K562 (cell line): Measurements from ENCODE around the gene SLX9. TPM values are rescaled to one million over a fixed set of nuclear protein-coding genes. Genes with fewer than 3 reads are reported as not detected.

Experiments
- CBX3 ChIP-seq, 2 experiments: IDR thresholded peaks; 1 replicate in 1 of 2; 2 replicates in 1 of 2; pipeline ENCODE4 v1.6.1; 2012; ENCODE audit warnings: inconsistent platforms in 2 of 2, low read length in 2 of 2, borderline replicate concordance in 1 of 2, control low read depth in 1 of 2
- CCNT2 ChIP-seq: IDR thresholded peaks from 2 replicates; pipeline ENCODE4 v1.6.1; 2011; ENCODE audit warnings: borderline replicate concordance, low read depth, mild to moderate bottlenecking, moderate library complexity, mixed read lengths, low read length; ENCODE audit not compliant: insufficient read length; ENCODE audit errors: extremely low read depth
- EP300 ChIP-seq: IDR thresholded peaks from 2 replicates; pipeline ENCODE4 v1.6.1; 2012; ENCODE audit warnings: low read length, improper control_type of control experiment
- ETV5 ChIP-seq: sonication (generic); formaldehyde crosslinking; IDR thresholded peaks from 2 replicates; pipeline ENCODE4 v1.4.0; 2020; ENCODE audit warnings: low read depth, mild to moderate bottlenecking, missing genetic modification reagents
- GTF2A2 ChIP-seq: IDR thresholded peaks from 2 replicates; pipeline ENCODE4 v1.6.1; 2016; ENCODE audit warnings: mild to moderate bottlenecking, missing genetic modification characterization, missing compliant biosample characterization
- KAT2B ChIP-seq: IDR thresholded peaks from one replicate; pipeline ENCODE4 v1.6.1; 2012; ENCODE audit warnings: low read depth, mild to moderate bottlenecking, control low read depth, inconsistent platforms, low read length, moderate library complexity
- KAT7 ChIP-seq: sonication (generic); formaldehyde crosslinking; IDR thresholded peaks from 2 replicates; pipeline ENCODE4 v1.8.0; 2022; ENCODE audit warnings: missing genetic modification reagents, mild to moderate bottlenecking, borderline replicate concordance
- MBD2 ChIP-seq: sonication (generic); IDR thresholded peaks from 2 replicates; pipeline ENCODE4 v1.6.1; 2016; ENCODE audit warnings: low read depth, borderline replicate concordance
- NCOA1 ChIP-seq: fragments of 450-650 bp; IDR thresholded peaks from 2 replicates; pipeline ENCODE4 v1.6.1; 2016; ENCODE audit warnings: low read depth
- PHTF2 ChIP-seq: fragments of 250-450 bp; sonication (Bioruptor Pico); IDR thresholded peaks from 2 replicates; pipeline ENCODE4 v1.5.0; 2021; ENCODE audit warnings: mild to moderate bottlenecking
- POLR2A ChIP-seq: fragments of 450-650 bp; conservative IDR thresholded peaks from 2 replicates; pipeline ENCODE4 v1.6.1; 2016
- PTBP1 ChIP-seq: fragments of 200-400 bp; formaldehyde crosslinking; IDR thresholded peaks from 2 replicates; pipeline ENCODE4 v1.6.1; 2017; ENCODE audit warnings: low read depth, low read length
- ZNF140 ChIP-seq: fragments of 250-450 bp; sonication (Bioruptor Pico); IDR thresholded peaks from 2 replicates; pipeline ENCODE4 v1.8.0; 2021; ENCODE audit warnings: moderate library complexity, mild to moderate bottlenecking, inconsistent platforms
- ZNF347 ChIP-seq: fragments of 450-650 bp; formaldehyde crosslinking; IDR thresholded peaks from 2 replicates; pipeline ENCODE4 v1.4.0; 2020; ENCODE audit warnings: low read depth, mild to moderate bottlenecking, moderate library complexity
- ZNF699 ChIP-seq: fragments of 250-450 bp; sonication (Bioruptor Pico); IDR thresholded peaks from 2 replicates; pipeline ENCODE4 v1.8.0; 2021; ENCODE audit warnings: mild to moderate bottlenecking, moderate library complexity; ENCODE audit not compliant: insufficient replicate concordance
- ZNF785 ChIP-seq: fragments of 250-450 bp; sonication (Bioruptor Pico); IDR thresholded peaks from 2 replicates; pipeline ENCODE4 v1.4.0; 2020; ENCODE audit warnings: mild to moderate bottlenecking
- polyA plus RNA-seq, 8 experiments: library from polyadenylated mRNA; depleted of rRNA in 4 of 8; stranded (reverse) in 5 of 8; unstranded in 3 of 8; fragments of >200 nt; fragmentation: Nextera tagmentation in 2 of 8; fragmentation: Illumina TruSeq in 1 of 8; extraction: Ambion mirVana in 2 of 8; extraction: Trizol in 1 of 8; gene quantifications; 2 replicates each; pipeline versions ENCODE4 v1.2.1 to v1.2.3, GENCODE V29; 2011 to 2014; ENCODE audit warnings: inconsistent platforms in 1 of 8, missing spikeins in 1 of 8
- total RNA-seq, 7 experiments: library from RNA; depleted of rRNA in 6 of 7; stranded (reverse); fragments of >200 nt in 6 of 7; fragmentation: Illumina TruSeq in 2 of 7; extraction: Trizol in 2 of 7; gene quantifications; 2 replicates each; pipeline versions ENCODE4 v1.2.1 to v1.2.3, GENCODE V29; 2011 to 2021; ENCODE audit warnings: low replicate concordance in 1 of 7
- TF ChIP-seq, protein P1 (sequence below): sonication (generic); formaldehyde crosslinking; IDR thresholded peaks from 2 replicates; pipeline ENCODE4 v1.8.0; 2022; ENCODE audit warnings: missing genetic modification reagents, mild to moderate bottlenecking, moderate library complexity, borderline replicate concordance
- TF ChIP-seq, protein P2 (sequence below): fragments of 150-350 bp; IDR thresholded peaks from 2 replicates; pipeline ENCODE4 v1.6.1; 2014; ENCODE audit warnings: low read depth, mild to moderate bottlenecking, low read length, borderline replicate concordance
- TF ChIP-seq, protein P3 (sequence below): sonication (generic); formaldehyde crosslinking; IDR thresholded peaks from 2 replicates; pipeline ENCODE4 v1.8.0; 2022; ENCODE audit warnings: mild to moderate bottlenecking, missing genetic modification reagents, borderline replicate concordance
- TF ChIP-seq, protein P4 (sequence below): fragments of 250-450 bp; sonication (Bioruptor Pico); IDR thresholded peaks from 2 replicates; pipeline ENCODE4 v1.4.0; 2020; ENCODE audit warnings: mild to moderate bottlenecking, moderate library complexity

The SLX9 gene
- total and polyA plus RNA-seq, 9 of the 15 experiments (the other 6 are each of a cell fraction or from before 2014, with no cell fraction given): 1.2 to 75.5 (median 16.5) TPM

DNA sequence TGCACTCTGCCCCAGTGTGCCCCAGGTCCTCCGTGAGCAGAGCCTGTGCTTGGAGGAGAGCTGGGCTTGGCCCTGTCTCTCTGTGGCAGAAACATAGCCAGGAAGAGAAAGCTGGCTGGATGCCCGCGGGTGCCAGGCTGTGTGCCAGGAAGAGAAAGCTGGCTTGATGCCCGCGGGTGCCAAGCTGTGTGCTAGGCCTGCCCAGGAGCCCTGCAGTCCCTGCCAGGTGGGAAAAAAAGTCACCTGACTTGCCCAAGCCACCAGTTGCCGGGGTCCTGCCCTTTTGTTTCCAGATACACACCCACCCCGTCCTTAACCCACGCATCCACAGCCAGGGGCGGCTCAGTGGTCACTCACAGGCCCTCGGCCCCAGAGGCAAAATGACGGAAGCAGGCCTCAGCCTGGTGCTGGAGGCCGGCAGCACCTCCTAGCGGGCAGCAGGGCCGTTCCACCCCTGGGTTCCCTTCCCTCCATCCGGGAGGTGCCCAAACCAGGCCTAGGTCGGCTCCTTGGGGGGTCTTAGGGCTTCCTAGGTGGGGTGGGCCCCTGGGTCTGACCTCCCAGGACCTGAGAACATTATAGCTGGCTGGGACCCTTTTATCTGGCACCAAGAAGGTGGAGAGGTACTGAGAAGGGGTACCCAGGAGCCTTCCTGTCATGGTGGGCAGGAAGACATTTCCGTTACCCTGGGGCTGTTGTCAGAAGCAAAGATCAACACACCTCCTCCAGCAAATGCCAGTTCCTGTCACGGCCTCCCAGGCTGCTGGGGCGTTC, 28.3 kb upstream of the SLX9 start (continued):
- TF ChIP-seq KAT2B: no peak
- no peak for TF ChIP-seq ZNF699 (CRISPR knock-in tag)
- no peak for TF ChIP-seq PHTF2 (CRISPR knock-in tag)
- TF ChIP-seq MBD2: no peak
- TF ChIP-seq, protein P1, sequence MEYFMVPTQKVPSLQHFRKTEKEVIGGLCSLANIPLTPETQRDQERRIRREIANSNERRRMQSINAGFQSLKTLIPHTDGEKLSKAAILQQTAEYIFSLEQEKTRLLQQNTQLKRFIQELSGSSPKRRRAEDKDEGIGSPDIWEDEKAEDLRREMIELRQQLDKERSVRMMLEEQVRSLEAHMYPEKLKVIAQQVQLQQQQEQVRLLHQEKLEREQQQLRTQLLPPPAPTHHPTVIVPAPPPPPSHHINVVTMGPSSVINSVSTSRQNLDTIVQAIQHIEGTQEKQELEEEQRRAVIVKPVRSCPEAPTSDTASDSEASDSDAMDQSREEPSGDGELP (CRISPR knock-in tag): peak; percentile 65
- no peak for TF ChIP-seq CBX3 (IDR thresholded peaks at IDR 0.05; ENCODE audit: borderline replicate concordance in 1 of 2, low read length in 2 of 2)
- no peak for TF ChIP-seq ZNF347 (CRISPR knock-in tag)
- TF ChIP-seq KAT7: no peak
- TF ChIP-seq ETV5 (CRISPR knock-in tag): no peak
- no peak for TF ChIP-seq POLR2A
- TF ChIP-seq, protein P2, sequence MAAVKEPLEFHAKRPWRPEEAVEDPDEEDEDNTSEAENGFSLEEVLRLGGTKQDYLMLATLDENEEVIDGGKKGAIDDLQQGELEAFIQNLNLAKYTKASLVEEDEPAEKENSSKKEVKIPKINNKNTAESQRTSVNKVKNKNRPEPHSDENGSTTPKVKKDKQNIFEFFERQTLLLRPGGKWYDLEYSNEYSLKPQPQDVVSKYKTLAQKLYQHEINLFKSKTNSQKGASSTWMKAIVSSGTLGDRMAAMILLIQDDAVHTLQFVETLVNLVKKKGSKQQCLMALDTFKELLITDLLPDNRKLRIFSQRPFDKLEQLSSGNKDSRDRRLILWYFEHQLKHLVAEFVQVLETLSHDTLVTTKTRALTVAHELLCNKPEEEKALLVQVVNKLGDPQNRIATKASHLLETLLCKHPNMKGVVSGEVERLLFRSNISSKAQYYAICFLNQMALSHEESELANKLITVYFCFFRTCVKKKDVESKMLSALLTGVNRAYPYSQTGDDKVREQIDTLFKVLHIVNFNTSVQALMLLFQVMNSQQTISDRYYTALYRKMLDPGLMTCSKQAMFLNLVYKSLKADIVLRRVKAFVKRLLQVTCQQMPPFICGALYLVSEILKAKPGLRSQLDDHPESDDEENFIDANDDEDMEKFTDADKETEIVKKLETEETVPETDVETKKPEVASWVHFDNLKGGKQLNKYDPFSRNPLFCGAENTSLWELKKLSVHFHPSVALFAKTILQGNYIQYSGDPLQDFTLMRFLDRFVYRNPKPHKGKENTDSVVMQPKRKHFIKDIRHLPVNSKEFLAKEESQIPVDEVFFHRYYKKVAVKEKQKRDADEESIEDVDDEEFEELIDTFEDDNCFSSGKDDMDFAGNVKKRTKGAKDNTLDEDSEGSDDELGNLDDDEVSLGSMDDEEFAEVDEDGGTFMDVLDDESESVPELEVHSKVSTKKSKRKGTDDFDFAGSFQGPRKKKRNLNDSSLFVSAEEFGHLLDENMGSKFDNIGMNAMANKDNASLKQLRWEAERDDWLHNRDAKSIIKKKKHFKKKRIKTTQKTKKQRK: no peak
- TF ChIP-seq GTF2A2 (tag): no peak
- no peak for TF ChIP-seq CCNT2
- TF ChIP-seq, protein P3, sequence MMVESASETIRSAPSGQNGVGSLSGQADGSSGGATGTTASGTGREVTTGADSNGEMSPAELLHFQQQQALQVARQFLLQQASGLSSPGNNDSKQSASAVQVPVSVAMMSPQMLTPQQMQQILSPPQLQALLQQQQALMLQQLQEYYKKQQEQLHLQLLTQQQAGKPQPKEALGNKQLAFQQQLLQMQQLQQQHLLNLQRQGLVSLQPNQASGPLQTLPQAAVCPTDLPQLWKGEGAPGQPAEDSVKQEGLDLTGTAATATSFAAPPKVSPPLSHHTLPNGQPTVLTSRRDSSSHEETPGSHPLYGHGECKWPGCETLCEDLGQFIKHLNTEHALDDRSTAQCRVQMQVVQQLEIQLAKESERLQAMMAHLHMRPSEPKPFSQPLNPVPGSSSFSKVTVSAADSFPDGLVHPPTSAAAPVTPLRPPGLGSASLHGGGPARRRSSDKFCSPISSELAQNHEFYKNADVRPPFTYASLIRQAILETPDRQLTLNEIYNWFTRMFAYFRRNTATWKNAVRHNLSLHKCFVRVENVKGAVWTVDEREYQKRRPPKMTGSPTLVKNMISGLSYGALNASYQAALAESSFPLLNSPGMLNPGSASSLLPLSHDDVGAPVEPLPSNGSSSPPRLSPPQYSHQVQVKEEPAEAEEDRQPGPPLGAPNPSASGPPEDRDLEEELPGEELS: no peak
- no peak for TF ChIP-seq PTBP1
- no peak for TF ChIP-seq EP300
- no peak for TF ChIP-seq ZNF140
- TF ChIP-seq, protein P4, sequence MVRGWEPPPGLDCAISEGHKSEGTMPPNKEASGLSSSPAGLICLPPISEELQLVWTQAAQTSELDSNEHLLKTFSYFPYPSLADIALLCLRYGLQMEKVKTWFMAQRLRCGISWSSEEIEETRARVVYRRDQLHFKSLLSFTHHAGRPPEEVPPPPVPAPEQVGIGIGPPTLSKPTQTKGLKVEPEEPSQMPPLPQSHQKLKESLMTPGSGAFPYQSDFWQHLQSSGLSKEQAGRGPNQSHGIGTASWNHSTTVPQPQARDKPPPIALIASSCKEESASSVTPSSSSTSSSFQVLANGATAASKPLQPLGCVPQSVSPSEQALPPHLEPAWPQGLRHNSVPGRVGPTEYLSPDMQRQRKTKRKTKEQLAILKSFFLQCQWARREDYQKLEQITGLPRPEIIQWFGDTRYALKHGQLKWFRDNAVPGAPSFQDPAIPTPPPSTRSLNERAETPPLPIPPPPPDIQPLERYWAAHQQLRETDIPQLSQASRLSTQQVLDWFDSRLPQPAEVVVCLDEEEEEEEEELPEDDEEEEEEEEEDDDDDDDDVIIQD: no peak
- TF ChIP-seq ZNF785 (CRISPR knock-in tag): no peak
- no peak for TF ChIP-seq NCOA1
